HG03045 (cell line): ENCODE data around the gene NEURL2.

ENCODE experiments used
- ATAC-seq: cut with Tn5 transposase; IDR thresholded peaks from one replicate; pipeline ENCODE4 v1.9.1; 2021; ENCODE audit warnings: mild to moderate bottlenecking, moderate library complexity; ENCODE audit not compliant: unreplicated experiment

Gene NEURL2

DNA sequence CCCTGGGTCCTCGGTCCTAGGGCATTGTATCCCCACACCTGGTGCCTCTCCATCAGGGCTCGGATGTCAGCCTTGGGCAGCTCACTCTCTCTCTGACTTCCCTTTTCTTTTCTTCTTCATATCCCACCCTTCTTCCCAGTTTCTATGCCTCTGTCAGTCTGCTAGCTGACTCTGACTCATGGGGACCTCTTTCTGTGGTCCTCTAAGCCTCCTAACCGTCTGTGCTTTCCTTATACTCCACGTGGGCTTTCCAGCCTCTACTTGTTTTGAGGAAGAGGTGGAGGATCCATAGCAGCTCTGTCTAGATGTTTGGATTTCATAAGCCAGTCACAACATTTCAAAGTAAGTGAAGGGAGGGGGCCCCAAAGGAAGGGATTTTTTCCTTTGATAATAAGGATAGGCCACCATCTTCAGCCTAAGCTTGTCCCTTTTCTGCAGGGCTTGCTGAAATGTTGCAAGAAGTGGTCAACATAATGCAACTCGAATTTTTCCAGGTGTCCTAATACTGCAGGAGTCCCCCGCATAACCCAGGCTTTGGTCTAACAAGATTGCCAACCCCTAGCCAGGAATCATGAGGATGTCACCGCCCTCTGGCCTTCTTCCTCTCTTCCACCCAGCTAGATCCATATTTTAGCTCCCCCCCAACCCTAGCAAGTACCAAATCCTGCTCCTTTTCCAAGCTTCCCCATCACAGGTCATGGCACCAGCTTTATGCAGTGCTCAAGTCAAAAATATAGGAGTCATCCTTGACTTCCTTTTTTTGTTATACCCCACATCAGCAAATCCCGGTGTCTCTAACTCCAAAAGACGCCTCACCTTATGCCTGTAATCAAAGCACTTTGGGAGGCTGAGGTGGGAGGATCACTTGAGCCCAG, 29.7 kb upstream of the NEURL2 start:
- no peak for ATAC-seq

DNA sequence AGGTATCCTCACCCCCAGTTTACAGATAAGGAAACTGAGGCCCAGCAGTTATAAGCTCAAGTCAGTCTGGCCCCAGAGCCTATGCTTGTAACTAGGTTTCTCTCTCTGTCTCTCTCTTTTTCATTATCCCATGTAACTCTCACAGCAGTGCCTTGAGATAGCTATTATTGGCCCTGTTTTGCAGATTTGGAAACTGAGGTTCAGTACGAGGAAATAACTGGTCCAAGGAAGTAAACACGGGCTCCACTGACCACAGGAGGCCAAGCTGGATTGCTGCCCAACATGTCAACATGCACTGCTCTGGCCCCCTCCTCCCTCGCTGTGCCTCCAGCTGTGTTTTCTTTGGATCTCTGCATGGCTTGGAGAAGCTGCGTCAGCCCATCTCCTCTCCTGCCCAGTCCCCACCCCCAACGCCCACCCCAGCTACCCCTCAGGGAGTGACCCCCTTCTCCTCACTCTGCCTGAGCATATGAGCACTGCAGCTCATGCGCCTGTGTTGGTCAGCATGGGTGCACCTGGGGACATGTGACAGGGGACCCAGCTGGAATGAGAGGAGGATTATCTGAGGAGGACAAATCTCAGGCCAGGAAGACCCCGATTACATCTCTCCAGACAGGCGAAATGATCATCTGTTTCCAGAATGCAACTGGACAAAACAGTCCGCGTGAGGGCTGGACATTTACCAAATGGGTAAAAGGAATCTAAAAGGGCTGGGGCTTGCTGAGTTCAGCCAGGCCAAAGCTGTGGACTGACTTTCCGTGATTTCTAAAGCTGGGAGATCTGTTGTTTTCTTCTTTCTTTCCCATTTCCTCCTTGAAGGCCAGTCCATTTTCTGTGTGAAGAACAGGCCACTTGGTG, 28.8 kb upstream of the NEURL2 start:
- ATAC-seq: no peak

DNA sequence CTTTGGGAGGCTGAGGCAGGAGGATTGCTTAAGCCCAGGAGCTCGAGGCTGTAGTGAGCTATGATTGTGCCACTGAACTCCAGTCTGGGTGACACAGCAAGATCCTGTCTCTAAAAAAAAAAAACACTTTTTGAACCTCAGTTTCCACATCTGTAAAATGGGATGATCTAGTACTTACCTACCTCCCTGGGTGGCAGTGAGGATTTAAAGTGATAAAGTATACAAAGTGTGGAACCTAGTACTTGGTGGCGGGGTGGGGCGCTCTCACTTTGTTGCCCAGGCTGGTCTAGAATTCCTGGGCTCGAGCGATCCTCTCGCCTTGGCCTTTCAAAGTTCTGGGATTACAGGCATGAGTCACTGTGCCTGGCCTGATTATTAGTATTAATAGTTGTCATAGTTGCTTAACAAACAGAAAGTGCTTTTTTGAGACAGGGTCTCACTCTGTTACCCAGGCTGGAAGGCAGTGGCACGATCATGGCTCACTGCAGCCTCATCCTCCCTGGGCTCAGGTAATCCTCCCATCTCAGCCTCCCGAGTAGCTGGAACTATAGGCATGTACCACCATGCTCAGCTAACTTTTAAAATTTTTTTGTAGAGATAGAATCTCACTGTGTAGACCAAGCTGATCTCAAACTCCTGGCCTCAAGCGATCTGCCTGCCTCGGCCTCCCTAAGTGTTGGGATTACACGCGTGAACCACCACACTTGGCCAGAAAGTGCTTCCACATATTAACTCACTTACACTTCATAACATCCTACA, 27.9 kb upstream of the NEURL2 start:
- ATAC-seq: no peak

DNA sequence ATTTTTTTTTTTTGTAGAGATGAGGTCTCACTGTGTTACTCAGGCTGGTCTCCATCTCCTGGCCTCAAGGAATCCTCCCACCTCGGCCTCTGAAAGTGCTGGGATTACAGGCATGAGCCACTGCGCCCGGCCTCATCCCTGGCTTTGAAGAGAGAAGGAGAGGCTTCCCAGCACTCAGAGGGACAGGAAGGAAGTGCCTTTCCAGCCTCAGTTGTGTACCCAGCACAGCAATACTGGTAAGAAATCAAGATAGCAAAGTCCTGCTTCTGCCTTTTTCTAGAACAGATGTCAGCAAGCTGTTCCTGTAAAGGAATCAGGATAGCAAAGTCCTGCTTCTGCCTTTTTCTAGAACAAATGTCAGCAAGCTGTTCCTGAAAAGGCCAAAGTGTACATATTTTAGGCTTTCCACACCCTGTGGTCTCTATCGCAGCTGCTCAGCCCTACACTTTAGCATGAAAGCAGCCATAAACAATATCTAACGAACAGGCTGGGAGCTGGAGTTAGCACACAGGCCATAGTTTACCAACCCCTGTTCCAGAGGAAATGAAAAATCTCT, 27.3 kb upstream of the NEURL2 start:
- ATAC-seq: no peak

DNA sequence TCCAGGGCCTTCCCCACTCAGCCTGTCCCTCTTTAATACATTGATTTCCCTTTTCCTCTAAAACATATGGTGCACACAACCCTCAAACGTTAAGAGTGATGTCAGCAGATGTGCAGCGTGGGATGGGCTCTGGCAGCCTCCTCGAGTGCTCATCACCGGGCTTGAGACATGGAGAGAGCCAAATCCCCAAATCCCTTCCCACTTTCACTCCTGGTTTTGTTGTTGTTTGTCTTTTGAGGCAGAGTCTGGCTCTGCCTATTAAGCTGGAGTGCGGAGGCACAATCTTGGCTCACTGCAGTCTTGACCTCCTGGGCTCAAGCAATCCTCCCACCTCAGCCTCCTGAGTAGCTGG, 26.8 kb upstream of the NEURL2 start:
- ATAC-seq: no peak

DNA sequence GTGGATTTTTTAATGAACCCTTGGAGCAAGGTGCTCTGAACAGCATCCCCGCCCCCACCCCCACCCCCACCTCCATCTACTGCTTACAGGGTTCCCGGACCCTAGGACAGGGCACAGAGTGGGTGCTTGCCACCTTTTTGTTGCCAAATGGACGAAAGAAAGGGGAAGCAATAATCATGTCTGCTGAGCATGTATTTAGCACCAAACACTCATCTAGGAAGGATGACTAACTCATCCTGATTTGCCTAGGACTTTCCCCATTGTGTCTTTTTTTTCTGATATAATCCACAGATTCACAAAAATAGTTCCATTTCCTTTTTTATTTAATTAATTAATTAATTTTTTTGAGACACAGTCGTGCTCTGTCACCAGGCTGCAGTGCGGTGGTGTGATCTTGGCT, 22.1 kb upstream of the NEURL2 start:
- ATAC-seq: no peak

DNA sequence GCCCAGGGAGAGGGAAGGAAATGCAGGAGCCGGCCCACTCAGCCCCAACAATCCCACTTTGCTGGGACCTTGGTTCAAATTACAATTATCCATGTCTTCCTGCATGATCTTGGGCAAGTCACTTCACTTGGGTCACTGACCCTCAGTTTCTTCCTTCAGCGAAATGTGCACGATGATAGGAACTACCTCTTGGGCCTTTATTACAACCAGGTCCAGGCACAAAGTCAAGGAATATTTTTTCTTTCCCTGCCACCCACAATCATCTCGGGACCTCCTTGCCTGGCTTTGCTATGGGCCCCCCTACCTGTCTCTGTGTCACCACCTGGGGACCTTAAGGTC, 21.3 kb upstream of the NEURL2 start:
- ATAC-seq: no peak

DNA sequence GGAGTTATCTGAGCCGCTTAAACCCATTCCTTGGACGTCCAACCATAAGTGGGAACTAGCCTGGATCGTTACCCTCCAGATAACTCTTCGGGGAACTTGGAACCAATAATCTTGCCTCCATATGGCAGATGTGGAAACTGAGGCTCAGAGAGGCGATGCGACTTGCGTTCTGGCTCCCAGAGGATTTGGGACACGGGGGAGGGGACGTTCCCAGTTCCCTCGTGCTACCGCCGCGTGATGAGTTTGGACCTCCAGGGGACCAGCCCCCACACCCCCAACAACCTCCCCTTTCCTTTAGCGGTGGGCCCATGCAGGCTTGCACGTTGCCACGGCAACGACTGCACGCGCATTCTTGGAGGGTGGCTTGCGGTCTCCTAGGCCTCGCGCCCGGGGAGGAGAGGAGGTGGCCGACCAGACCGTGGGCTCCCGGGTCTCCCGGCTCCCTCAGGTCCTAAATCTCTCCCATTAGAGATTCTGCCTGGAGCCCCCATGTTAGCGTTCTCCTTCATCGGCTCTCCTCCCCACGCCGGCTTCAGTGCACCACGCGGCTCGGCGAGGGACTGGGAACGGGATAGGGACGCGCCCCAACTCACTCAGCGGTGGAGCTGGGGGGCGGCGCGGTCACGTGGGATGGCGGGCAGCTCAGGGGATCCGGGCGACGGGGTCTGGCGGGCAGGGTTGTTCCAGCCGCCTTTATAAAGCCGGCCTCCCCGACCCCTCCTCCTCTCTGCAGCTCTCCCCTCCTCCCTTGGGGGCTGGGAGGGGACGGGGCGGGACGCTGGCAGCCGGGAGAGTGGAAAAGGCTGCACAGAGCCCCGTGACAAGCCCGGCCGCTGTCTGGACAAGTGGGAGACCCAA, 20.7 kb upstream of the NEURL2 start, which contains the start of gene PLTP:
Gene PLTP (minus strand): TSS at position 670 of the 858 bp plus-strand sequence. CDS start 703 bp downstream, outside the sequence.
- no peak for ATAC-seq

DNA sequence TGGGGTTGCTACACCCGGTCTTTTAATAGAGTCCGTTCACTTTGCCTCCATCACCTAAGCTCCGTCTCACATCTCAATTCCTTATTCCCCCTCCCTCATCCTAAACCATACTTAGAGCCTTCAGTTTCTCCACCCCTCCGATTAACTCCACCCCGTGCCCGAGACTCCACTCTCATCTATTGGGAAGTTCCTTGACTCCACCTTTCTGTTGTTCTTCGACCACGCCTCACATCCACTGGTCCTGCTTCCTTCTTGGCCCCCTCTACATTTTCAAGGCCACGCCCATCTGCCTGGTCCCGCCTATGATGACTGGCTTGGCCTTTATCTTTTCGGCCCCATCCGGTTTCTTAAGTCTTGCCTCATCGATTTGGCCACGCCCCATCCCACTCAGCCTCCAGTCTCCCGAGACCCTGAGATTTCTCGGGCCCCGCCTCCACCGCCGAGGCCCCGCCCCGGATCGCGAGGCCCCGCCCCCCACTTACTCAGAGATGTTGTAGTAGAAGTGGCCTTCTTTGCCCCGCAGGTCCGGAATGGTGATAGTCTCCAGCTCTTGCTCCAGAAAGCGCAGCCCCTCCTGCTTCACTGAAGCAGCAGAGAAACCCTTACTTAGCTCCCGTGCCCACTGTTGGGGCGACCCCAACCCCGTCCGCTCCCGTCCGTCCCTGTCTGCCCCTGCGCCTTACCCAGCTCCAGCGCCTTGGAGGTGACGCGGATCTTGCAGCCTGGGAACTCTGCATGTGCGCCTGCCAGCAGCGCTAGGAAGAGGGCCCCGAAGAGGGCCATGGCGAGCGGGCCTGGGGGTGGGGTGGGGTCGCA, 19.9 kb upstream of the NEURL2 start:
- peak; percentile 86 for ATAC-seq

DNA sequence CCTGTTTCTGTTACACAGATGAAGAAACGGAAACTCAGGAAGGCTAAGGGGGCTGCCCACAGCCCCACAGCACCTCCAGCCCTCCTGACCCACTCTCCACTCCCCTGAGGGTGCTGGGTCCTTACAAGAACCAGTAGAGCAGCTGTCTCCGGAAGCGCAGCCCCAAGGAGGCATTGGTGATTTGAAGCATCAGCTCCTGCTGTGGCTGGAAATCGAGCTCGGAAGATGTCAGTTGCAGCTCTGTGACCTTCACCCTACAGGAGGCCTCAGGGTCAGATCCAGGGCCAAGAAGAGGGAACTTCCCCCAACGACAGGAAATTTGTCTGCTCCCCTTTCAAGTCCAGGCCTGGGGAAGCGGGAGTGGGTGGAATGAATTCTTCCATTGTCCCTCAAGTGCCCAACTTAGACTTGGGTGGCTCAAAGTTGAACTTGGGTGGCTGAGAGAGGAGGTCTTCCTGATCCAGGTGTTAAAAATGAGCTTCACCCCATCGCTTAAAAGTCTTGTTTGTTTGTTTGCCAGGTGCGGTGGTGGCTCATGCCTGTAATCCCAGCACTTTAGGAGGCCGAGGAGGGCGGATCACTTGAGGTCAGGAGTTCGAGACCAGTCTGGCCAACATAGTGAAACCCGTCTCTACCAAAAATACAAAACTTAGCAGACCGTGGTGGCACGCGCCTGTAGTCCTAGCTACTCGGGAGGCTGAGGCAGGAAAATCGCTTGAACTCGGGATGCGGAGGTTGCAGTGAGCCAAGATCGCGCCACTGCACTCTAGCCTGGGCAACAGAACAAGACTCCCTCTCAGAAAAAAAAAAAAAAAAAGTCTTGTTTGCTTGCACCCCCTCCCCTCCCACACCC, 19.0 kb upstream of the NEURL2 start:
- ATAC-seq: no peak

DNA sequence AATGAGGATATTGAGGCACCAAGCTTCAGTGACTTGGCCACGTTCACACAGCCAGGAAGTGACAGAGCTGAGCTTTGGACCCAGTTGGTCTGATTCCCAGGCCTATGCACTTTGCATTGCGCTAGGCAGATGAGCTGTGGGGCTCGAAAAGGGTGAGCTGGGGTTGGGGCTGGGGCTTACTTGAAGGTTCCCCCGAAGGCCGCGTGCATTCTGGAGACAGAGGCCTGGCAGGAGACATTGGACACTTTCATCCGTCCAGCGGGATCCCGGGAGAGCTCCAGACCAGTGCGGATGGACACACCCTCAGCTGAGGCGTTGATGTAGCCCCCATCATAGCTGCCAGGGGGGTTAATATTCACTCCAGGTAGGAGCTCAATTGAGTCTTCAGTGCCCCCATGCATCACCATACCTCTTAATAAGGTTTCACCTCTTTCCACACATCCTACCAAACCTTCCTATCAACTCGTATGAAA, 18.4 kb upstream of the NEURL2 start:
- ATAC-seq: no peak

DNA sequence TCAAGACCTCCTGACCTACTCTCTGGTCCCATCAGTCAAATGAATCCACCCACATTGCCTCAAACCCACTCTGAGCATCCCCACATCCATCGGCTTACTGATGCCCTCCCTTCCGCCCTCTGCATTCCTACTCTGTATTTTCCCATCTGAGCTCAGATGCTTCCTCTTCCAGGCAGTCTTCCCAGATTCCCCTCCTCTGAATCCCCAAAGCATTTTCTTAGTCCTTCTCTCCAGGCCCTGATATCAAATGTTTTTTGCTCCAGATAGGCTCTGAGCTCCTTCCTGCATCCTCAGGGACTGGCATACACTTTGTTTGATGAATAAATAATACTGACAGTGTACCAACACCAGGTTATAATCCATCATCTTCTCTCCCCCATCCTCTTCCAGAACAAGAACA, 17.1 kb upstream of the NEURL2 start:
- ATAC-seq: no peak

DNA sequence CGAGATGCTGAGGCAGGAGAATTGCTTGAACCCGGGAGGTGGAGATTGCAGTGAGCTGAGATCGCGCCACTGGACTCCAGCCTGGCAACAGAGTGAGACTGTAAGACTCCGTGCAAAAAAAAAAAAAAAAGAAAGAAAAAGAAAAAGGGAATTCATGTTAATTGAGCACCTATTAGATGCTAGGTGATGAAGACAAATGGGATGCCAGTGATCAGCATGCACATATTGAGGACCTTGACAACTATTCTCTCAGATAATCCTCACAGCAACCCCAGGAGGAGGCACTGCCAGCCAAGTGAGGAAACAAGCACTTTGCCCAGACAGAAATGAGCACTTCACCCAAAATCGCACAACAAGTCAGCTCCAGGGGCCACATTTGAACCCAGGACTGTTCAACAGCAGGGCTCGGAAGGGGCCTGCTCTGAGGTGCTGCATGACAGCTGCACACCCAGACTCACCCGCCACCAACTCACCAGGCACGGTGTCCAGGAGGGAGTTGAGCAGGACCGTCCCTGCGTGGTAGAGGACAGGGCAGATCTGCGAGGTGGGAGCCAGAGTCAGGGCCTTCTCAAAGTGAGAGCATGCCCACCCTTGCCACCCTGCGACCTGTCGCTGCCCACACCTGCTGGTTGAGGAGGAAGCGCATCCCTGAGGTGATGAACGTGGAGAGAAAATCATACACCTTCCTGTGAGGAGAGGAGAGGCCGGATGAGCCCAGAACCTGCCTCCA, 16.4 kb upstream of the NEURL2 start:
- ATAC-seq: no peak

DNA sequence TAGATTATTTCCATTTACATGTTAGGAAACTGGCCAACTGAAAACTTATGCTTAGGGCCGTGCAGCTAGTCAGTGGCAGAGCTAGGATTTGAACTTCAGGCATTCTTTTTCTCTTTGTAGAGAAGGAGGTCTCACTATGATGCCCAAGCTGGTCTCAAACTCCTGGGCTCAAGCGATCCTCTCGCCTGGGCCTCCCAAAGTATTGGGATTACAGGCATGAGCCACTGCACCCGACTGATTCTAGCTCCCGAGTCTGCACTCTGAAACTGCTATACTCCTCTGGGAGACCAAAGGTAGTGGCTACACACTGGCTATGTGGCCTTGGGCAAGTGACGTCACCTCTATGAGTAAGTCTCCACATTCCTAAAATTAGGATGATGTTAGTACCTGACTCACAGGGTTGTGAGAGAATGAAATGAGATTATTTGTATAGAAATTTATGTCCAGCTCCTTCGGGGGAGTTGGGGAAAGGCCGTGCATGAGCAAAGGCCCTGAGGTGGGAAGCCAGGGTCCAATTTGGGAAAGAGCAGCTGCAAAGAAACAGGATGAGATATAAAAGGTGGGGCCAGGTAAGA, 14.6 kb upstream of the NEURL2 start:
- no peak for ATAC-seq

DNA sequence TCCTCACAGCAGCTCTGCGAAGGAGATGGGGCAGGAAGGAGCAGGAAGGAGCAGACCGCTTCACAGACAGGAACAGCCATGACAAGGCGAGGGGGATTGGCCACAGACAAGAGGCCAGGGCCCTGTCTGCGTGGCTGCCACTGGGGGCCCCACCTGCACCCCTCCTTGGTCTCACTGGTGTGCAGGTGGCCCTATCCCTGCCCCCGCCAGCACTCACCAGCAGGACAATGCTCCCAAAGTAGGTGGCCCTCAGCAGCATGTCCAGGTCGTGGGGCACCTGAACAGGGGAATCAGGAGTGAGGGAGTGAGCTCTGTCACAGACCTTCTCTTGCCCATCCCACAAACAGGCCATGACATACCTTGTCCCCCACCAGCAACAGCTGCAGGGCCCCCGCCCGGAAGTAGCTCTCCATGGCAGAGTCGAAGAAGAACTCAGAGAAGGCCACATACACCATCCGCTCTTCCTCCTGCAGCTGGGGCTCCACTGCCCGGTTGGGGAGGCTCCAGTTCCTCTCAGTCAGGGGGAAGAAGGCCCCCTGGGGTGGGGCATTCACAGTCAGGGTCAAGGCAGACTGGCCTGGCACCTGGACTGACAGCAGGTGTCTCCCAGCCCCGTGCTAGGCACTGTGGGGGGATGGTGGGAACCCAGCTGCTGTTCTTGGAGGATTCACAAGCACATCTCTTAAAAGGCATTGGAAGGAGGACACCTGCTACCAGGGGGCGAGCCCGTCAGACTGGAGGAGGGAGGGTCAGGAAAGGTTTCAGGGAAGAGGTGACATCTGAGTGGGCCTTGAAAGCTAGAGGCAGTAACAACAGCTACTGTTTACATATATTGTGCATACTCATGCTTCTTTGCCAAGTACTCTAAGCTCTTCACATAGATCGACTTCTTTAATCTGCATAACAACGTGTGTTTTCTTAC, 13.8 kb upstream of the NEURL2 start:
- ATAC-seq: no peak

DNA sequence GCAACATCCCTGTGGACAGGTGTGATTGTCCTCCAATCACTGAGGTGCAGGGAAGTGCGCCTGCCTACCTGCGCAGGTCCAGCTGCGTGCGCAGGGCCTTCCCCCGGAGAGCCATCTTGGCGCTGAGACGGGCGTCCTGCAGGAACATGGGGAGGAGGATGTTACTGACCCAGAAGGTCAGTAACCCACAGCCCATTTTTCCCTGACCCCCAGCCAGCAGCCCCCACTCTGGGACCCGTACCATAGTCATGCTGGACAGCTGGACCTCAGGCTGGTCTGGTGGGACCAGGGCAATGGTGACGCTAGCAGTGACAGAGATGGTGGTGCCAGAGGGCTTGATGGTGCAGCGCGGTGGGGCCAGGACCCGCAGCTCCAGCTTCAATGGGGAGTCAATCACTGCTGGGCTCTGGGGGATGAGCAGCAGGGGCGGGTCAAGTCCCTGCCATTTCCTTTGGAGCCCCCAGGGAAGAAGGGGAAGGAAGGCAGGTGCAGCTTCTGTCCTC, 11.2 kb upstream of the NEURL2 start:
- no peak for ATAC-seq
